Measurements from ENCODE around the gene CLEC17A.
"Not testable (repeated sequence)": the region's sequence is repeated elsewhere in the genome, so short reads cannot be mapped to it uniquely, and the experiment has no call there.

CLEC17A gene

DNA sequence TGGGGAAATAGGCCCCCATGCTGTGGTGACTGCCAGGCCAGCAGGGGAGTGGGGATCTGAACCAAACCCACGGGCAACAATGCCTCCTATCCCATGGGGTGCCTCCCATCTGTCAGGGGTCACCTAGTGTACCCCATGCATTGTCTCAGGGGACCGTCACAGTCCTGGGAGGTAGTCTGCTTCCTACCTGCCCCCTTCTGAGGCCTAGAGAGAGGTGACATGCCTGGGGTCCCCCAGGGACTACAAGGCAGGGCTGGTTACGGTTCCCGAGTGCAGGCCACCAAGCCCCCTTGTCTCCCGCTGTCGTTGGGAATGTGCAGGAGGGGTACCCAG lies 22.1 kb upstream of the CLEC17A start:
- Histone ChIP-seq H3K36me3 (ENCODE audit: control insufficient read depth, insufficient read depth, low read length) (peaks cover 17% of the 10 kb centered on the region), H3K9me3 (ENCODE audit: control insufficient read depth, low read length) (no peaks in the 10 kb centered on the region), H3K4me3 (ENCODE audit: extremely low read depth, insufficient read depth, low read length, poor library complexity, severe bottlenecking) (no peak overlapping the region), H3K4me1 (ENCODE audit: control insufficient read depth, insufficient read depth, low read length, poor library complexity, severe bottlenecking) (peaks cover 42% of the 10 kb centered on the region), H3K27ac (ENCODE audit: low read depth, low read length, severe bottlenecking) (no peak overlapping the region)
- WGBS, 2 experiments (ENCODE audit: insufficient coverage in 2 of 2): 85 to 93% methylated on average over 6 of the region's 6 CpGs

DNA sequence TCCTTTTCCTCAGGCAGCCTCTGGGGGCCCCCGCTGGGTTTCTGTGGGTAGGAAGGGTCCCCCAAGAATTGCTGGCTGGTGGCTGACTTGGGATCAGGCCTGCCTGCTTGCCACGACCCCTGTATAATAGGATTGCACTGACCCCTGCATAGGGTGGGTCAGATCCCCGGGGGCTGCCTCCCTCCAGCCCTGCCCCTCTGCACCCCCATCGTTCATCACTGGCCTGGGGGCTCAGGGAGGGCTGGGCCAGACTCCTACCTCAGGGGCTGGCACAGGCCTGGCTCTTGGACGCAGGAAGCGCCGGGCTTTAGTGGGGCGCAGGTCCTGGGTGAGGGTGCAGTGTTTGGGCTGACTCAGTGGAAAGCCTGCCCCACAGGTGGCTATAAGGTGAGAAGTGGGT lies 21.6 kb upstream of the CLEC17A start:
- H3K4me3 ChIP-seq (ENCODE audit: extremely low read depth, insufficient read depth, low read length, poor library complexity, severe bottlenecking): no peak overlapping the region
- peaks cover 21% of the 10 kb centered on the region for H3K36me3 ChIP-seq (ENCODE audit: control insufficient read depth, insufficient read depth, low read length)
- H3K27ac ChIP-seq (ENCODE audit: low read depth, low read length, severe bottlenecking): peak overlapping the region; percentile 62
- no peaks in the 10 kb centered on the region for H3K9me3 ChIP-seq (ENCODE audit: control insufficient read depth, low read length)
- peaks cover 38% of the 10 kb centered on the region for H3K4me1 ChIP-seq (ENCODE audit: control insufficient read depth, insufficient read depth, low read length, poor library complexity, severe bottlenecking)
- WGBS, 2 experiments (ENCODE audit: insufficient coverage in 2 of 2): 85 to 90% methylated on average over 7 of the region's 8 CpGs

DNA sequence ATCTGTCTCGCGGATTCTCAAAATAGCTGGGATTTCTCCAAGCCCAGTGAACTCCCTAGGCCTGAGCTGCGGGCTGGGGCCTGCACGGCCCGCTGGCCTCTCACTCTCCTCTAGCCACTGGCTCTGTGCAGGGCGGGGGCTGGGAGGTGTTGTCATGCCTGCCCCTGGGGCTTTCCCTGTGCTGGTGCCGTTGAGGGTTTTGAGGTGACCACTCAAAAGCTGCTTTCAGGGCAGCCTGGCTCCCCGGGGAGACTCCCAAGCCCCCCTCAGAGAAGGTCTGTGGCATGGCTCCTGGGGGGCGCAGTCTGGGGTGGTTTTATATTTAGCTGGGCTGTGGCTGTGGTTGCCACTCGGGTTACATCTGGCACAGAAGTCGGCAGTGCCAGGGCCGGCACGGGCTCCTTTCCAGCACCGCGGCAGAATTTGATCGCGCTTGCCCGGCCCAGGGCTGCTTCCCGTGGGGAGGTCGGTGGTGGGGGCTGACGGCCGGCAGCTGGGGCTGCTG lies 21.0 kb upstream of the CLEC17A start:
- H3K4me3 ChIP-seq (ENCODE audit: extremely low read depth, insufficient read depth, low read length, poor library complexity, severe bottlenecking): no peak overlapping the region
- 78 to 80% methylated on average over 16 to 21 of the region's 22 CpGs for WGBS, 2 experiments (ENCODE audit: insufficient coverage in 2 of 2)

DNA sequence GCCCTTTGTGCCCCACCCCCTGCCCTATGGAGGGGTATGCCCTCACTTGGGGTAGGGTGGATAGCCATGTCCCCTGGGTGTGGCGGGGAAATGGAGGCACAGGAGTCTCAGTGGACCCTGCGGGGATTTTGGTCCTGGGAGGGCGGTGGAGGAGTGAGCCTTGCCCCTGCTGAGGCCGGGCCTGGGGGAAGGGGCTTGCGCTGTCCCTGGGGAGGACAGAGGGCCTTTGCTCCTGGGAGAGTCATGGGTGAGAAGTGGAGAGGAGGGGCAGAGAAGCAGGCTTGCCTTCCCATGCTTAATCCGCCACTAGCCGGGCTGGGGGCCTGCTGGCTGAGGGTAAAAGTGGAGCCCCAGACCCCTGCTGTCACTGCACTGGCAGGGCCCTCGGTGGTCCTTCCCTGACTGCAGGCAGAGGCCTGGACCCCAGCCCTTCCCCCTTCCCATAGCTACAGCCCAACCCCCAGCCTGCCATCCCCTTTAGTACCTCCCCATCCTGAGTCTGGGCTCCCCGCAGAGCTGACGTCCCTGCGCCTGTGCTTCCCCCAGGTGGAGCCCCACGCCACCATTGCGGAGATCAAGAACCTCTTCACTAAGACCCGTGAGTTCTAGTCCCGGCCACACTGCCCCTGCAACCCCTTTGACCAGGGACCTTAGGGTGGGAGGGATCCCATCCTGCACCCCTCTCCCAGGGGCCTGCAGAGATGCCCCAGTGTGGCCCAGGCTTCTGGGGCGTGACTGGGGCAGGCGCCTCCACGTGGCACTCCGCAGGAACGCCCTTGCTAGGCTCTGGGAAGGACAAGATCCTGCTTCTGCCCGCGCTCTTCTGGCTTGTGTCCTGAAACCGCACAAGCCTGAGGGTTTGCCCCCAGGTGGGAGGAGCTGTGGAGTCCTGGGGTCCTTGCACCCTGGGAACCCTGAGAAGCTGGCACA lies 20.0 kb upstream of the CLEC17A start:
- 79% methylated on average over 18 to 20 of the region's 23 CpGs for WGBS, 2 experiments (ENCODE audit: insufficient coverage in 2 of 2)
- H3K4me1 ChIP-seq (ENCODE audit: control insufficient read depth, insufficient read depth, low read length, poor library complexity, severe bottlenecking): peaks cover 38% of the 10 kb centered on the region
- H3K27ac ChIP-seq (ENCODE audit: low read depth, low read length, severe bottlenecking): no peak overlapping the region
- peaks cover 28% of the 10 kb centered on the region for H3K36me3 ChIP-seq (ENCODE audit: control insufficient read depth, insufficient read depth, low read length)
- H3K9me3 ChIP-seq (ENCODE audit: control insufficient read depth, low read length): no peaks in the 10 kb centered on the region
- no peak overlapping the region for H3K4me3 ChIP-seq (ENCODE audit: extremely low read depth, insufficient read depth, low read length, poor library complexity, severe bottlenecking)

More for the DNA sequence above, 21.0 kb upstream of the CLEC17A start:
- H3K9me3 ChIP-seq (ENCODE audit: control insufficient read depth, low read length): no peaks in the 10 kb centered on the region
- peaks cover 22% of the 10 kb centered on the region for H3K36me3 ChIP-seq (ENCODE audit: control insufficient read depth, insufficient read depth, low read length)
- peaks cover 38% of the 10 kb centered on the region for H3K4me1 ChIP-seq (ENCODE audit: control insufficient read depth, insufficient read depth, low read length, poor library complexity, severe bottlenecking)
- peak overlapping the region; percentile 62 for H3K27ac ChIP-seq (ENCODE audit: low read depth, low read length, severe bottlenecking)

DNA sequence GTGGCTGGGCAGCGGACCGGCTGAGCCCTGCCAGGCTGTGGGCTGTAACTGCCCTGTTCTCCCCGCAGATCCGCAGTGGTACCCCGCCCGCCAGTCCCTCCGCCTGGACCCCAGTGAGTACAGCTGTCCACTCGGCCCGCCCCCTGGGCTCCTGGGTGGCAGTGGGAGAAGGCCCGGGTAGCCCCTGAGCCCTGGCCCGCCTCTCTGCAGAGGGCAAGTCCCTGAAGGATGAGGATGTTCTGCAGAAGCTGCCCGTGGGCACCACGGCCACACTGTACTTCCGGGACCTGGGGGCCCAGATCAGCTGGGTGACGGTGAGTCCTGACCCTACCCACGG lies 19.3 kb upstream of the CLEC17A start:
- peaks cover 32% of the 10 kb centered on the region for H3K36me3 ChIP-seq (ENCODE audit: control insufficient read depth, insufficient read depth, low read length)
- 96 to 97% methylated on average over 9 to 12 of the region's 16 CpGs for WGBS, 2 experiments (ENCODE audit: insufficient coverage in 2 of 2)

DNA sequence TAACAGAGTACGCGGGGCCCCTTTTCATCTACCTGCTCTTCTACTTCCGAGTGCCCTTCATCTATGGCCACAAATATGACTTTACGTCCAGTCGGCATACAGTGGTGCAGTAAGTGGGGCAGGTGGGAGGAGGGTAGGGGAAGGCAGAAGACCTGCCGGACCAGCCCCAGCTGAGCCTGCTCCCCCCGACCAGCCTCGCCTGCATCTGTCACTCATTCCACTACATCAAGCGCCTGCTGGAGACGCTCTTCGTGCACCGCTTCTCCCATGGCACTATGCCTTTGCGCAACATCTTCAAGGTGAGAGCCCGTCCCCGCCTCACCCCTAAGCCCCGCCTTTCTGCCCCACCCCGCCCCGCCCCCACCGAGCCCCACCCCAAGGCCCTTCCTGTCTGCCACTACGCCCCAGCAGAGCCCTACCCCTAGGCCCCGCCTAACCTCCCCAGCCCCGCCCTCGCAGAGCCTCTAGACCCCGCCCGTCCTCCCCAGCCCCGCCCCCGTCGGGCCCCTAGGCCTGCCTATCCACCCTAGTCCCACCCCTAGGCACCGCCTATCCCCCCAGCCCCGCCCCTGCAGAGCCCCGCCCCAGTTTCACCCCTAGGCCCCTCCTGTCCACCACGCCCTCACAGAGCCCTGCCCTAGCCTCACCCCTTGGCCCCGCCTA lies 18.8 kb upstream of the CLEC17A start:
- Histone ChIP-seq H3K4me3 (ENCODE audit: extremely low read depth, insufficient read depth, low read length, poor library complexity, severe bottlenecking) (no peak overlapping the region), H3K9me3 (ENCODE audit: control insufficient read depth, low read length) (no peaks in the 10 kb centered on the region), H3K4me1 (ENCODE audit: control insufficient read depth, insufficient read depth, low read length, poor library complexity, severe bottlenecking) (peaks cover 26% of the 10 kb centered on the region), H3K36me3 (ENCODE audit: control insufficient read depth, insufficient read depth, low read length) (peaks cover 36% of the 10 kb centered on the region), H3K27ac (ENCODE audit: low read depth, low read length, severe bottlenecking) (no peak overlapping the region)
- WGBS, 2 experiments (ENCODE audit: insufficient coverage in 2 of 2): 95 to 96% methylated on average over 9 to 11 of the region's 33 CpGs

More for the DNA sequence above, 19.3 kb upstream of the CLEC17A start:
- Histone ChIP-seq H3K4me1 (ENCODE audit: control insufficient read depth, insufficient read depth, low read length, poor library complexity, severe bottlenecking) (peaks cover 31% of the 10 kb centered on the region), H3K27ac (ENCODE audit: low read depth, low read length, severe bottlenecking) (no peak overlapping the region), H3K9me3 (ENCODE audit: control insufficient read depth, low read length) (no peaks in the 10 kb centered on the region), H3K4me3 (ENCODE audit: extremely low read depth, insufficient read depth, low read length, poor library complexity, severe bottlenecking) (no peak overlapping the region)

DNA sequence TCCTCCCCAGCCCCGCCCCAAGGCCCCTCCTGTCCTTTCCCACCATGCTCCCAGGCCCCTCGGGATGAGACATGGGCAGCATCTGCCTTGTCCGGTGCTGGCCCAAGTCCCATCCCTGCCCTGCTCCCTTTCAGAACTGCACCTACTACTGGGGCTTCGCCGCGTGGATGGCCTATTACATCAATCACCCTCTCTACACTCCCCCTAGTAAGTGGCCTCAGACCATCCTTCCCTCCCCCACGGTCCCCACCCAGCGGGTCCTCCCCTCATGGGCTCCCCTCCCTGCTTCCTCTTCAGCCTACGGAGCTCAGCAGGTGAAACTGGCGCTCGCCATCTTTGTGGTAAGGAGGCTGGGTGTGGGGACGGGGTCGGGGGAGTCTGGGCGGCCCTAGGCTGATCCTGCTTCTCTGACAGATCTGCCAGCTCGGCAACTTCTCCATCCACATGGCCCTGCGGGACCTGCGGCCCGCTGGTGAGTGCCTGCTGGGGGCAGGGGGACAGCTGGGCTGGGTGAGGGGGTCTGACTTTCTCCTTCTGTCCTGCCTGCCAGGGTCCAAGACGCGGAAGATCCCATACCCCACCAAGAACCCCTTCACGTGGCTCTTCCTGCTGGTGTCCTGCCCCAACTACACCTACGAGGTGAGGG lies 18.1 kb upstream of the CLEC17A start:
- Histone ChIP-seq H3K4me1 (ENCODE audit: control insufficient read depth, insufficient read depth, low read length, poor library complexity, severe bottlenecking) (peaks cover 22% of the 10 kb centered on the region), H3K36me3 (ENCODE audit: control insufficient read depth, insufficient read depth, low read length) (peaks cover 40% of the 10 kb centered on the region)
- H3K9me3 ChIP-seq (ENCODE audit: control insufficient read depth, low read length); H3K27ac ChIP-seq (ENCODE audit: low read depth, low read length, severe bottlenecking); H3K4me3 ChIP-seq (ENCODE audit: extremely low read depth, insufficient read depth, low read length, poor library complexity, severe bottlenecking): not testable (repeated sequence)
- 95 to 96% methylated on average over 8 to 12 of the region's 22 CpGs for WGBS, 2 experiments (ENCODE audit: insufficient coverage in 2 of 2)

DNA sequence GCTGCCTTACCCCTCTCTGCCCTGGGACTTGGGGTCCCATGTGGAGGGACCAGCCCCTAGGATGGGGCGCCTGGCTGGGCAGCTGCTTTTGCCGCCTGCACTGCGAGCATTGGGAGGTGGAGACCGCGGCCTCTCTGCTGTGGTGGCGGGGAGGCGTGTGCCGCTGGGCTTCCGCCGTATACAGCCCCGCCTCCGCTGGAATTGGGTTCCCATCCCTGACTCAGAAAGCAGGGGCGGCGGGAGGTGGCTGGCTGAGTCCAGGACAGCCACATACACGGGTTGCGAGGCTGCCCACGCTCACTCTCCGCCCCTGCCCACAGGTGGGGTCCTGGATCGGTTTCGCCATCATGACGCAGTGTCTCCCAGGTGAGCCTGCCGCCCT lies 17.6 kb upstream of the CLEC17A start:
- WGBS, 2 experiments (ENCODE audit: insufficient coverage in 2 of 2): 95 to 96% methylated on average over 16 to 21 of the region's 22 CpGs
- H3K4me3 ChIP-seq (ENCODE audit: extremely low read depth, insufficient read depth, low read length, poor library complexity, severe bottlenecking): no peak overlapping the region

DNA sequence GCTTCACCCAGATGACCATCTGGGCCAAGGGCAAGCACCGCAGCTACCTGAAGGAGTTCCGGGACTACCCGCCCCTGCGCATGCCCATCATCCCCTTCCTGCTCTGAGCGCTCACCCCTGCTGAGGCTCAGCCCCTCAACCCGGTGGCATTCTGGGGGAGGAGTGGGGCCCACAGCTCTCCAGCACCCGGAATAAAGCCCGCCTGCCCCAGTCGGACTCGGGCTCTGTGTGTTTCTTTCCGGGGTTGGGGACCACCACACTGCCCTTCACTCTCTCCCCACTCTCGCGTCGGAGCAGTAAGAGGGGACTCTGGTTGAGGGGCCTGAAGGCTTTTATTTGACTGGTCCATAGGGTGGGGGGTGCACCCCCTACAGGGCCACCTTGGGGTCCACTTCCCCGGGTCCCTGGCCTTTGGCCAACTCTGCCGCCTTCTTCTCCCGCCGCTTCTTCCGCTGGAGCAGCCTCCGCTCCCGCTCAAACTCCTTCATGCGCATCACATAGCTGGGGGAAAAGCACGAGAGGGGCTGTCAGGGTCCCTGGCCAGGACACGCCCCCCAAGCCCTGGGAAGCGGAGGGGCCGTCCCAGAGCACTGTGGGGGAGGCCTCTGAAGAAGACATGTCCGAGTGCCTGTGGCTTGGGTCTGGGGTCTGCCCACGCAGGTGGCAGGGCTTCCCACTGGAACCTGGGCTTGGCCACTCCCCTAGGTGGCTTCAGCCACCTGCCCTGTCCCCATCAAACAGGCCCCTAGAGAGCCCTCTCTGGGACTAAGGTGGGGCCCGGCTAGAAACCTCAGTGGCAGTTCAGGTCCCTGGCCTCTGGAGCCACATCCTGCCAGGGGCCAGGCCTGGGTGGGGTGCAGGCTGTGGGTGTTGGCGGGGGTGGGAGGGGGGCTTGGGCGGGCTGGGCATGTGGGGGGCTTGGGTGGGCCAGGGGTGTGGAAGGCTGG lies 16.8 kb upstream of the CLEC17A start:
- WGBS, 2 experiments (ENCODE audit: insufficient coverage in 2 of 2): 96% methylated on average over 18 to 19 of the region's 31 CpGs
- Histone ChIP-seq H3K9me3 (ENCODE audit: control insufficient read depth, low read length) (no peaks in the 10 kb centered on the region), H3K36me3 (ENCODE audit: control insufficient read depth, insufficient read depth, low read length) (peaks cover 40% of the 10 kb centered on the region), H3K4me1 (ENCODE audit: control insufficient read depth, insufficient read depth, low read length, poor library complexity, severe bottlenecking) (peaks cover 16% of the 10 kb centered on the region), H3K4me3 (ENCODE audit: extremely low read depth, insufficient read depth, low read length, poor library complexity, severe bottlenecking) (no peak overlapping the region), H3K27ac (ENCODE audit: low read depth, low read length, severe bottlenecking) (no peak overlapping the region)

More for the DNA sequence above, 17.6 kb upstream of the CLEC17A start:
- Histone ChIP-seq H3K4me1 (ENCODE audit: control insufficient read depth, insufficient read depth, low read length, poor library complexity, severe bottlenecking) (peaks cover 18% of the 10 kb centered on the region), H3K9me3 (ENCODE audit: control insufficient read depth, low read length) (no peaks in the 10 kb centered on the region), H3K36me3 (ENCODE audit: control insufficient read depth, insufficient read depth, low read length) (peaks cover 40% of the 10 kb centered on the region), H3K27ac (ENCODE audit: low read depth, low read length, severe bottlenecking) (no peak overlapping the region)

DNA sequence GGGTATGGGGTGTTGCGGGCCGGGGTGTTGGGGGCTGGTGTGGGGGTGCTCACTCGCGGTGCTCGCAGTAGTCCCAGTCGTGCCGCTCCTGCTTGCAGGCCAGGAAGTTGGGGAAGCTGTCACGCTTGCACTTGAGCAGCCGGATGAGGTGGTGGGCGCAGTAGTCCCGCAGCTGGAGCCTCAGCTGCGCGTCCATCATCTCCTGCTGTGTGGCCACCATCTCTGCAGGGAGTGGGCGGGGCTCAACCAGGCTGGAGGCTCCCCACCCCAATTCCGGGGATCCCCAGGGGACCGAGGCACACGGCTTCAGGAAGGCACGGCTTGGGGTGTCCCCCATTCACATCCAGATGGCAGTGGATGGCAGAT lies 16.2 kb upstream of the CLEC17A start:
- Histone ChIP-seq H3K36me3 (ENCODE audit: control insufficient read depth, insufficient read depth, low read length) (peaks cover 40% of the 10 kb centered on the region), H3K4me3 (ENCODE audit: extremely low read depth, insufficient read depth, low read length, poor library complexity, severe bottlenecking) (no peak overlapping the region), H3K9me3 (ENCODE audit: control insufficient read depth, low read length) (no peaks in the 10 kb centered on the region), H3K27ac (ENCODE audit: low read depth, low read length, severe bottlenecking) (no peak overlapping the region), H3K4me1 (ENCODE audit: control insufficient read depth, insufficient read depth, low read length, poor library complexity, severe bottlenecking) (peaks cover 11% of the 10 kb centered on the region)
- WGBS, 2 experiments (ENCODE audit: insufficient coverage in 2 of 2): 95 to 96% methylated on average over 16 to 18 of the region's 18 CpGs

All from mesodermal cell (in vitro differentiated cells).